Astrocyte (in vitro differentiated cells and primary cell): ENCODE measurements around the gene ARHGAP6. TPM values are rescaled to one million over a fixed set of nuclear protein-coding genes. Genes with fewer than 3 reads are reported as not detected.

Source experiments
- DNase-seq: peaks from one replicate; pipeline ENCODE4 v3.0.0-alpha.2; 2010; ENCODE audit warnings: low read depth
- FAIRE-seq: peaks from 2 replicates; lab custom pipeline; 2011; peaks lifted over from hg19 to GRCh38; lab: Jason Lieb, UNC
- H2AFZ ChIP-seq: 2 replicates; pipeline ENCODE4 v1.6.0; 2012; ENCODE audit warnings: low read depth, low read length, inconsistent platforms
- H3K27ac ChIP-seq: 2 replicates; pipeline ENCODE4 v1.5.1; 2011; ENCODE audit warnings: low read depth, low read length, inconsistent platforms
- H3K27me3 ChIP-seq: 2 replicates; pipeline ENCODE4 v1.6.0; 2011; ENCODE audit warnings: low read length, inconsistent platforms; ENCODE audit not compliant: insufficient read depth
- H3K36me3 ChIP-seq: 2 replicates; pipeline ENCODE4 v1.5.1; 2011; ENCODE audit warnings: low read length, inconsistent platforms; ENCODE audit not compliant: insufficient read depth
- H3K4me1 ChIP-seq: 2 replicates; pipeline ENCODE4 v1.5.1; 2011; ENCODE audit warnings: low read length, inconsistent platforms; ENCODE audit not compliant: insufficient read depth
- H3K4me2 ChIP-seq: 2 replicates; pipeline ENCODE4 v1.6.0; 2012; ENCODE audit warnings: low read length, inconsistent platforms
- H3K4me3 ChIP-seq: 2 replicates; pipeline ENCODE4 v1.5.1; 2011; ENCODE audit warnings: low read depth, mild to moderate bottlenecking, low read length, inconsistent platforms; ENCODE audit not compliant: insufficient read depth
- H3K79me2 ChIP-seq: 2 replicates; pipeline ENCODE4 v1.6.0; 2012; ENCODE audit warnings: mild to moderate bottlenecking, low read length, inconsistent platforms; ENCODE audit not compliant: insufficient read depth
- H3K9ac ChIP-seq: 2 replicates; pipeline ENCODE4 v1.6.0; 2012; ENCODE audit warnings: mild to moderate bottlenecking, low read length, inconsistent platforms
- H3K9me3 ChIP-seq: 2 replicates; pipeline ENCODE4 v1.5.1; 2012; ENCODE audit warnings: low read depth, mild to moderate bottlenecking, low read length, inconsistent platforms; ENCODE audit not compliant: insufficient read depth
- H4K20me1 ChIP-seq: 2 replicates; pipeline ENCODE4 v1.6.0; 2012; ENCODE audit warnings: low read length, inconsistent platforms; ENCODE audit not compliant: insufficient read depth
- H3K27ac Mint-ChIP-seq: one replicate; pipeline ENCODE4 v1.8.0; 2021; ENCODE audit warnings: mild to moderate bottlenecking, mixed read lengths; ENCODE audit not compliant: unreplicated experiment
- H3K27me3 Mint-ChIP-seq: one replicate; pipeline ENCODE4 v1.8.0; 2021; ENCODE audit warnings: low read depth, mixed read lengths; ENCODE audit not compliant: unreplicated experiment
- H3K36me3 Mint-ChIP-seq: one replicate; pipeline ENCODE4 v1.8.0; 2021; ENCODE audit warnings: low read depth, mixed read lengths; ENCODE audit not compliant: unreplicated experiment
- H3K4me1 Mint-ChIP-seq: one replicate; pipeline ENCODE4 v1.8.0; 2021; ENCODE audit warnings: low read depth, mixed read lengths; ENCODE audit not compliant: unreplicated experiment
- H3K4me3 Mint-ChIP-seq: one replicate; pipeline ENCODE4 v1.8.0; 2021; ENCODE audit warnings: mild to moderate bottlenecking, moderate library complexity, mixed read lengths; ENCODE audit not compliant: unreplicated experiment
- H3K9me3 Mint-ChIP-seq: one replicate; pipeline ENCODE4 v1.8.0; 2021; ENCODE audit warnings: mild to moderate bottlenecking, mixed read lengths; ENCODE audit not compliant: unreplicated experiment
- EZH2 ChIP-seq: IDR thresholded peaks from 2 replicates; pipeline ENCODE4 v1.6.1; 2012; ENCODE audit warnings: mild to moderate bottlenecking, low read length, inconsistent platforms; ENCODE audit not compliant: insufficient read depth
- total RNA-seq: library from RNA; stranded (reverse); gene quantifications from 2 replicates; pipeline ENCODE4 v1.2.1, GENCODE V29; 2021
- TF ChIP-seq, protein P1 (sequence below): IDR thresholded peaks from 2 replicates; pipeline ENCODE4 v1.5.1; 2011; ENCODE audit warnings: low read depth, mild to moderate bottlenecking, inconsistent platforms, low read length, moderate library complexity; ENCODE audit not compliant: insufficient read depth

Gene ARHGAP6
- total RNA-seq, 1 donor from 2014 or later, result 0.30 TPM

- FAIRE-seq (peak; percentile 98), DNase-seq (no peak)
- no peaks in the 10 kb centered on the region for H4K20me1 ChIP-seq
- H2AFZ ChIP-seq, result no peak overlapping the region
- no peak overlapping the region for H3K4me2 ChIP-seq
- H3K4me3 ChIP-seq, result no peak overlapping the region
- TF ChIP-seq, protein P1, sequence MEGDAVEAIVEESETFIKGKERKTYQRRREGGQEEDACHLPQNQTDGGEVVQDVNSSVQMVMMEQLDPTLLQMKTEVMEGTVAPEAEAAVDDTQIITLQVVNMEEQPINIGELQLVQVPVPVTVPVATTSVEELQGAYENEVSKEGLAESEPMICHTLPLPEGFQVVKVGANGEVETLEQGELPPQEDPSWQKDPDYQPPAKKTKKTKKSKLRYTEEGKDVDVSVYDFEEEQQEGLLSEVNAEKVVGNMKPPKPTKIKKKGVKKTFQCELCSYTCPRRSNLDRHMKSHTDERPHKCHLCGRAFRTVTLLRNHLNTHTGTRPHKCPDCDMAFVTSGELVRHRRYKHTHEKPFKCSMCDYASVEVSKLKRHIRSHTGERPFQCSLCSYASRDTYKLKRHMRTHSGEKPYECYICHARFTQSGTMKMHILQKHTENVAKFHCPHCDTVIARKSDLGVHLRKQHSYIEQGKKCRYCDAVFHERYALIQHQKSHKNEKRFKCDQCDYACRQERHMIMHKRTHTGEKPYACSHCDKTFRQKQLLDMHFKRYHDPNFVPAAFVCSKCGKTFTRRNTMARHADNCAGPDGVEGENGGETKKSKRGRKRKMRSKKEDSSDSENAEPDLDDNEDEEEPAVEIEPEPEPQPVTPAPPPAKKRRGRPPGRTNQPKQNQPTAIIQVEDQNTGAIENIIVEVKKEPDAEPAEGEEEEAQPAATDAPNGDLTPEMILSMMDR, result no peak
- no peak for TF ChIP-seq EZH2
- peaks cover under 1% of the 10 kb centered on the region for H3K79me2 ChIP-seq
- Mint-ChIP-seq H3K36me3 (peaks cover 6% of the 10 kb centered on the region), H3K4me3 (no peak overlapping the region), H3K27me3 (no peaks in the 10 kb centered on the region), H3K9me3 (no peaks in the 10 kb centered on the region), H3K27ac (no peak overlapping the region), H3K4me1 (no peaks in the 10 kb centered on the region)
- peaks cover 35% of the 10 kb centered on the region for H3K36me3 ChIP-seq
- no peaks in the 10 kb centered on the region for H3K27me3 ChIP-seq
- no peak overlapping the region for H3K27ac ChIP-seq
- H3K4me1 ChIP-seq, result no peaks in the 10 kb centered on the region
- no peak overlapping the region for H3K9ac ChIP-seq
- no peaks in the 10 kb centered on the region for H3K9me3 ChIP-seq
Measured at GRCh38 chrX:11119313-11119943, 546.3 kb downstream of the ARHGAP6 start.

GRCh38 chrX:11117745-11118144 is 548.0 kb downstream of the ARHGAP6 start:
- Histone ChIP-seq H3K4me2 (no peak overlapping the region), H3K4me1 (peaks cover 9% of the 10 kb centered on the region), H3K27me3 (no peaks in the 10 kb centered on the region), H3K27ac (no peak overlapping the region), H3K9ac (no peak overlapping the region), H3K4me3 (no peak overlapping the region), H3K9me3 (no peaks in the 10 kb centered on the region), H3K79me2 (peaks cover 17% of the 10 kb centered on the region), H3K36me3 (peaks cover 35% of the 10 kb centered on the region), H2AFZ (no peak overlapping the region), H4K20me1 (peaks cover 5% of the 10 kb centered on the region)
- no peak overlapping the region for H3K27ac Mint-ChIP-seq
- H3K4me3 Mint-ChIP-seq, result no peak overlapping the region
- peaks cover 6% of the 10 kb centered on the region for H3K36me3 Mint-ChIP-seq
- DNase-seq (peak; percentile 22), FAIRE-seq (peak; percentile 83)
- no peaks in the 10 kb centered on the region for H3K9me3 Mint-ChIP-seq
- H3K4me1 Mint-ChIP-seq, result peaks cover 9% of the 10 kb centered on the region
- TF ChIP-seq, protein P1, result no peak
- TF ChIP-seq EZH2, result no peak
- H3K27me3 Mint-ChIP-seq, result no peaks in the 10 kb centered on the region

- H3K27me3 Mint-ChIP-seq, result no peaks in the 10 kb centered on the region
- H3K27ac ChIP-seq, result peak overlapping the region; percentile 26
Measured at GRCh38 chrX:11113731-11114130, 552.0 kb downstream of the ARHGAP6 start.

More at GRCh38 chrX:11113731-11114130, 552.0 kb downstream of the ARHGAP6 start:
- Mint-ChIP-seq H3K27ac (no peak overlapping the region), H3K9me3 (no peaks in the 10 kb centered on the region), H3K4me1 (peaks cover 14% of the 10 kb centered on the region), H3K4me3 (no peak overlapping the region), H3K36me3 (no peaks in the 10 kb centered on the region)
- H3K27me3 ChIP-seq, result no peaks in the 10 kb centered on the region
- H3K4me2 ChIP-seq, result peak overlapping the region; percentile 57
- peaks cover 32% of the 10 kb centered on the region for H3K79me2 ChIP-seq
- no peaks in the 10 kb centered on the region for H3K9me3 ChIP-seq
- peaks cover 8% of the 10 kb centered on the region for H4K20me1 ChIP-seq
- H3K4me1 ChIP-seq, result peaks cover 16% of the 10 kb centered on the region
- peak overlapping the region; percentile 2 for H3K9ac ChIP-seq
- no peak overlapping the region for H2AFZ ChIP-seq
- H3K4me3 ChIP-seq, result no peak overlapping the region
- H3K36me3 ChIP-seq, result peaks cover 23% of the 10 kb centered on the region
- FAIRE-seq, result no peak
- no peak for DNase-seq
- TF ChIP-seq, protein P1, result no peak
